HG02763 (cell line): Measurements from ENCODE around the gene ABCA1.

Experiments used
- ATAC-seq: cut with Tn5 transposase; IDR thresholded peaks from one replicate; pipeline ENCODE4 v1.9.1; 2021; ENCODE audit warnings: mild to moderate bottlenecking, moderate library complexity; ENCODE audit not compliant: unreplicated experiment

Gene ABCA1

GRCh38 chr9:104850786-104851545, 77.0 kb downstream of the ABCA1 start:
- ATAC-seq: no peak

- ATAC-seq: no peak
Measured at GRCh38 chr9:104849023-104849422, 78.9 kb downstream of the ABCA1 start.

- ATAC-seq: no peak
Measured at GRCh38 chr9:104844710-104845109, 83.2 kb downstream of the ABCA1 start.

- ATAC-seq: no peak
Measured at GRCh38 chr9:104843644-104844240, 84.2 kb downstream of the ABCA1 start.

GRCh38 chr9:104842698-104843097, 85.3 kb downstream of the ABCA1 start:
- no peak for ATAC-seq

GRCh38 chr9:104841601-104842141, 86.3 kb downstream of the ABCA1 start:
- ATAC-seq: no peak

- ATAC-seq: no peak
Measured at GRCh38 chr9:104838958-104839357, 89.0 kb downstream of the ABCA1 start.

GRCh38 chr9:104836767-104837166, 91.2 kb downstream of the ABCA1 start:
- ATAC-seq: no peak

GRCh38 chr9:104836235-104836634, 91.7 kb downstream of the ABCA1 start:
- no peak for ATAC-seq

GRCh38 chr9:104835161-104835560, 92.8 kb downstream of the ABCA1 start:
- ATAC-seq: no peak

GRCh38 chr9:104833696-104834095, 94.3 kb downstream of the ABCA1 start:
- ATAC-seq: no peak

- no peak for ATAC-seq
Measured at GRCh38 chr9:104831681-104832080, 96.3 kb downstream of the ABCA1 start.

- ATAC-seq: no peak
Measured at GRCh38 chr9:104826911-104827310, 101.0 kb downstream of the ABCA1 start.

- ATAC-seq: no peak
Measured at GRCh38 chr9:104826079-104826775, 101.7 kb downstream of the ABCA1 start.

- ATAC-seq: no peak
Measured at GRCh38 chr9:104820336-104820735, 107.6 kb downstream of the ABCA1 start.

- ATAC-seq: no peak
Measured at GRCh38 chr9:104819033-104819432, 108.9 kb downstream of the ABCA1 start.

- no peak for ATAC-seq
Measured at GRCh38 chr9:104817437-104817836, 110.5 kb downstream of the ABCA1 start.

GRCh38 chr9:104815851-104816565, 111.9 kb downstream of the ABCA1 start:
- no peak for ATAC-seq

- ATAC-seq: no peak
Measured at GRCh38 chr9:104810421-104811339, 117.3 kb downstream of the ABCA1 start.

- ATAC-seq: no peak
Measured at GRCh38 chr9:104808035-104808614, 119.8 kb downstream of the ABCA1 start.
